Brain microvascular endothelial cell (primary cell): ENCODE data around the gene DIDO1.

ENCODE experiments used
- DNase-seq: peaks from one replicate; pipeline ENCODE4 v3.0.0-alpha.2; 2020
- H3K27ac ChIP-seq: fragments of 250-450 bp; sonication (Bioruptor Pico); 2 replicates; pipeline ENCODE4 v1.5.1; 2020; ENCODE audit warnings: mild to moderate bottlenecking, moderate library complexity
- H3K27me3 ChIP-seq: fragments of 250-450 bp; sonication (Bioruptor Pico); replicated peaks from 2 replicates; pipeline ENCODE4 v1.5.1; 2020; ENCODE audit warnings: mild to moderate bottlenecking
- H3K36me3 ChIP-seq: fragments of 250-450 bp; sonication (Bioruptor Pico); replicated peaks from 2 replicates; pipeline ENCODE4 v1.5.1; 2020; ENCODE audit warnings: mild to moderate bottlenecking
- H3K4me3 ChIP-seq: 2 replicates; pipeline ENCODE4 v1.5.1; 2011; ENCODE audit warnings: low read depth, mild to moderate bottlenecking, control low read depth, low read length, moderate library complexity
- CTCF ChIP-seq: IDR thresholded peaks from 2 replicates; pipeline ENCODE4 v1.5.1; 2011; ENCODE audit warnings: low read depth, mild to moderate bottlenecking, moderate library complexity, low read length, control low read depth, inconsistent platforms; ENCODE audit errors: missing control alignments
- in situ Hi-C: cut with HindIII; loops from 2 replicates; pipeline ENCODE4 v1.10.0; 2017; ENCODE audit warnings: low sequenced_read_pairs, low pct_ligation_motif_present

DIDO1 gene

GRCh38 chr20:62913043-62913630 is 13.2 kb downstream of the DIDO1 start:
- no peaks in the 10 kb centered on the region for H3K27me3 ChIP-seq
- in situ Hi-C loops, result no loop called here
- H3K27ac ChIP-seq, result no peak overlapping the region
- H3K4me3 ChIP-seq, result no peak overlapping the region
- H3K36me3 ChIP-seq, result peaks cover 42% of the 10 kb centered on the region
- no peak for TF ChIP-seq CTCF
- DNase-seq, result no peak

GRCh38 chr20:62911701-62912280 is 14.5 kb downstream of the DIDO1 start:
- in situ Hi-C loops, result no loop called here
- no peak for TF ChIP-seq CTCF
- Histone ChIP-seq H3K27ac (no peak overlapping the region), H3K27me3 (no peaks in the 10 kb centered on the region), H3K36me3 (peaks cover 55% of the 10 kb centered on the region), H3K4me3 (no peak overlapping the region)
- DNase-seq, result no peak

DNA sequence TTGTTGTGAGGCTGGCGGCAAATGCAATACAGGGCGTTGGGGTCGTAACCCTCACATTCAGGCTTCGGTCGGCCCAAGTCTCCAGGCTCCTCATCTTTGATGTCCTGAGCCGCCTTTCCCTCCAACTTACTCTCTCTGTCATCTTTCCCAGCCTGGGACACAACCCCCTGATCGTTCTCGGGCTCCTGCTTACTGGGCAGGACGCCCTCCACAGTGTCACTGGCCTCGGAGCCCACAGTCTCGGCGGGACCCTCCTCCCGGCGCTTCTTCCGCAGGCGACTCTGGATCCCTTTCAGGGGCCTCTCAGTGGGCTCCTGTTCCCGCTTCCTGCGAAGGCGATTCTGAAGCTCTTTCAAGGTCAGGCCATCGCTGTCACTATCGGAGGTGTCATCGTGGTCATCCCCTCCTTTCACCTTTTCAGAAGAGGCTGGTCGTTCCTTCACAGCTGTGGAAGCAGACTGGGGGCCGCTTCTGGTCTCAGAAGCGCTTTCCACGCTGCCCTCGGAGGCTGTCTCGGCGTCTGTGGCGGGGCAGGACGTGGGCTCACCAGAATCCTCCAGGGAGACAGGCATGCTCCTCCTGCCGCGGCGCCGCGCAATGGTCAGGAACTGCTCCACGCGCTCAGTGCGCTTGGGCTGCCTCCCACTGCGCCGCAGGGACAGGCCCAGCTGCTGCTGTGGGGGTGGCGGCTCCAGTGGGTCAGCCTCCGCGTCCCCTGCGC is 15.4 kb downstream of the DIDO1 start:
- TF ChIP-seq CTCF, result no peak
- H3K4me3 ChIP-seq, result no peak overlapping the region
- peaks cover 62% of the 10 kb centered on the region for H3K36me3 ChIP-seq
- in situ Hi-C loops, result no loop called here
- H3K27me3 ChIP-seq, result no peaks in the 10 kb centered on the region
- no peak overlapping the region for H3K27ac ChIP-seq
- no peak for DNase-seq

DNA sequence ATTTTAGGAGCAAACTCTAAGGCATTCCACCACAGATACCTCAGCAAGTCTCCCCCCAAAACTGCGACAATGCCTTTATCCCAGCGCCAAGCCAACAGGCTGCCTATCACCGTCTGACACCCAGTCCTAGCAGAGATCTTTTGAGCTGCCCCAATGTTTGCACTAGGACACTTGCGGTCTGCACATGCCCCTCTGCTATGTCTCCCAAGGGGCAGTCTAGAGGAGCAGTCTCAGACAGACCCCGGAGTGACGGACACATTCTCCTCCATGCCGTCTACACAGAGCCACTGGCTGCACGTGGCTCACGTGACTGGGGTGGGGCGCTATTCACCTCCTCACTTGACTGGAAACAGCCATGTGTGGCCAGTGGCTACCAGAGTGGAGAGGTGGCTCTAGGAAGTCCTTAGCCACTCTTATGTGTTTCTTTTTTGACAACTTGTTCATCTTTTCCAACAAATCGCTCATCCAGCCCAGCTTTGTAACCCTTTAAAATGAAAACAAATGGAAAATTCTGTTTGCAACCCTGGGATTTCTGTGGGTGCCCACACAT is 16.0 kb downstream of the DIDO1 start:
- peaks cover 67% of the 10 kb centered on the region for H3K36me3 ChIP-seq
- no peak for TF ChIP-seq CTCF
- H3K27me3 ChIP-seq, result no peaks in the 10 kb centered on the region
- no peak overlapping the region for H3K27ac ChIP-seq
- in situ Hi-C loops, result no loop called here
- no peak for DNase-seq
- no peak overlapping the region for H3K4me3 ChIP-seq

DNA sequence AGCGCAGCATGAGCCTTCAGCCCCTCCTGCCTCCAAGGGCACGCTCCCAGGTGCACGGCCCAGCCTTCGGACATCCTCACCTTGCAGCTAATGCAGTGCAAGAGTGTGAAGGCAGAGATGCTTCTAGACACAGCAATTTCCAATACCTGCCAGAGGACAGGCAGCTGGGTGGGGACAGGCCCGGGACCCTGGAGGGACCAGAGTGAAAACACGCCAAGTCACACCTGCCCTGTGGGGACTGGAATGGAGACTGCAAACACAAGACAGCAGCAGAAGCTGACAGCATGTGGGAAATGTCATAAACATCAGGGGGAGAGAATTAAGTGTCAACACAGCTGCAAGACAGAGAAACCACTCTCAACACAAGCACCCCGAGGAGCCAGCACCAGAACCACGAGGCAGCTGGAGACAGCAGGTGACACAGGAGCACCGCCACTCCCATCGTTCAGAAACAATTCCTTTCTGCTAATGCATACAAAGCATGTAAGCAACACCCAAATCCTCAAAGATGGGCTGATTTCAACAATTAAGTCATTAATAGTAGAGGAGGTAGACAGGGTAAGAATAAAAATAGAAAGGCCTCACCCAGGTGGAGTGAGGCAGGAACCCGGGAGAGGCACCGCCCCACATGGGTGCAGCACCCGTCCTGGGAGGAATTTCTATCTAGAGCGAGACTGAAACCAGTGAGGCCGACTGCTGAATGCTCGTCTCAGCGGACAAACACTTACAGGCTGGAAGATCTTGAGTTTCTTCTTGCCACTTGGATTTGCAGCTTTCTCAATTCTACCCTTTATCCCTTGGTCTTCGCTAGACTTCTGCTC is 17.1 kb downstream of the DIDO1 start:
- DNase-seq, result no peak
- no peak overlapping the region for H3K4me3 ChIP-seq
- TF ChIP-seq CTCF, result no peak
- peaks cover 74% of the 10 kb centered on the region for H3K36me3 ChIP-seq
- in situ Hi-C loops, result no loop called here
- no peaks in the 10 kb centered on the region for H3K27me3 ChIP-seq
- no peak overlapping the region for H3K27ac ChIP-seq
